ENCODE results near the gene GOLGA7B.

- no peak for TF ChIP-seq CTCF (IDR thresholded peaks at IDR 0.05)
- TF ChIP-seq EZH2 (IDR thresholded peaks at IDR 0.05; ENCODE audit: borderline replicate concordance, insufficient read depth, low read depth, low read length, poor library complexity, severe bottlenecking) = no peak
These were observed 39.1 kb downstream of the GOLGA7B start for GRCh38 chr10:97888641-97889262.

Data from B cell (primary cell).